ENCODE measurements around the gene EIF1AX. TPM values are rescaled to one million over a fixed set of nuclear protein-coding genes. Genes with fewer than 3 reads are reported as not detected.

EIF1AX gene
- total RNA-seq, 1 donor from 2014 or later: 123 TPM

DNA sequence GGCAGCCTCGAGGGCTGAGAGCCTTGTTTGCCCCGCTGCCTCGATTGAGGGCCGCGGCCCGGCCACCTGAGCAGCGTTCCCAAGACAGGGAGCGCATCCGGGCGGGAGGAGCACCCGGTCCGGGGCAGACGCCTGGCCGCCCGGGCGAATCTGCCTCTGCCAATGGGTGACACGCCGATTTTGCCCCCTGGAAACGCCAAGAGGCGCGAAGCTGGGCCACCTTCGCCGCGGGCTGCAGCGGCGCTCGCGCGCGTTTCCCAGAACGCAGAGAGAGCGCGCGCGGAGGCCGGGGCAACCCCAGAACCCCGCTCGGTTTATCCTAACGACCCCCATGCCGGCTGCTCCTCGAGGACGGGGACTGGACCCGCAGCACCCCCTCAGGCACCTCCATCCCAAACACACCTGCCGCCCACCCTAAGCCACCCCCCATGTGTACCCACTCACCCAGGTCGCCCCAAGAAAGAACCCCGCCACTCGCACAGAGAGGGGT is 25.5 kb downstream of the EIF1AX start:
- Mint-ChIP-seq H3K4me3 (peak overlapping the region; percentile 79), H3K9me3 (peaks cover 4% of the 10 kb centered on the region), H3K4me1 (peaks cover 8% of the 10 kb centered on the region), H3K27me3 (ENCODE audit: insufficient read depth, low read depth) (peaks cover 2% of the 10 kb centered on the region), H3K36me3 (no peaks in the 10 kb centered on the region), H3K27ac (no peak overlapping the region)
- Histone ChIP-seq H3K27ac (no peak overlapping the region), H3K79me2 (ENCODE audit: low read depth) (no peaks in the 10 kb centered on the region), H3K4me3 (peak overlapping the region; percentile 42), H3K27me3 (peaks cover 46% of the 10 kb centered on the region), H3K9me3 (ENCODE audit: low read depth) (peaks cover 6% of the 10 kb centered on the region), H2AFZ (replicated peaks) (peak overlapping the region; percentile 55), H4K20me1 (ENCODE audit: low read depth) (no peaks in the 10 kb centered on the region), H3F3A (ENCODE audit: low read depth) (no peaks in the 10 kb centered on the region), H3K4me1 (no peaks in the 10 kb centered on the region), H3K9ac (no peak overlapping the region), H3K4me2 (peak overlapping the region; percentile 73), H3K36me3 (no peaks in the 10 kb centered on the region)
- peak; percentile 38 for DNase-seq (ENCODE audit: low spot score)
- TF ChIP-seq, protein P1, sequence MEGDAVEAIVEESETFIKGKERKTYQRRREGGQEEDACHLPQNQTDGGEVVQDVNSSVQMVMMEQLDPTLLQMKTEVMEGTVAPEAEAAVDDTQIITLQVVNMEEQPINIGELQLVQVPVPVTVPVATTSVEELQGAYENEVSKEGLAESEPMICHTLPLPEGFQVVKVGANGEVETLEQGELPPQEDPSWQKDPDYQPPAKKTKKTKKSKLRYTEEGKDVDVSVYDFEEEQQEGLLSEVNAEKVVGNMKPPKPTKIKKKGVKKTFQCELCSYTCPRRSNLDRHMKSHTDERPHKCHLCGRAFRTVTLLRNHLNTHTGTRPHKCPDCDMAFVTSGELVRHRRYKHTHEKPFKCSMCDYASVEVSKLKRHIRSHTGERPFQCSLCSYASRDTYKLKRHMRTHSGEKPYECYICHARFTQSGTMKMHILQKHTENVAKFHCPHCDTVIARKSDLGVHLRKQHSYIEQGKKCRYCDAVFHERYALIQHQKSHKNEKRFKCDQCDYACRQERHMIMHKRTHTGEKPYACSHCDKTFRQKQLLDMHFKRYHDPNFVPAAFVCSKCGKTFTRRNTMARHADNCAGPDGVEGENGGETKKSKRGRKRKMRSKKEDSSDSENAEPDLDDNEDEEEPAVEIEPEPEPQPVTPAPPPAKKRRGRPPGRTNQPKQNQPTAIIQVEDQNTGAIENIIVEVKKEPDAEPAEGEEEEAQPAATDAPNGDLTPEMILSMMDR (IDR thresholded peaks at IDR 0.05): no peak
- no peak for TF ChIP-seq EZH2 (IDR thresholded peaks at IDR 0.05)
- TF ChIP-seq EZH2phosphoT487 (IDR thresholded peaks at IDR 0.05): no peak

DNA sequence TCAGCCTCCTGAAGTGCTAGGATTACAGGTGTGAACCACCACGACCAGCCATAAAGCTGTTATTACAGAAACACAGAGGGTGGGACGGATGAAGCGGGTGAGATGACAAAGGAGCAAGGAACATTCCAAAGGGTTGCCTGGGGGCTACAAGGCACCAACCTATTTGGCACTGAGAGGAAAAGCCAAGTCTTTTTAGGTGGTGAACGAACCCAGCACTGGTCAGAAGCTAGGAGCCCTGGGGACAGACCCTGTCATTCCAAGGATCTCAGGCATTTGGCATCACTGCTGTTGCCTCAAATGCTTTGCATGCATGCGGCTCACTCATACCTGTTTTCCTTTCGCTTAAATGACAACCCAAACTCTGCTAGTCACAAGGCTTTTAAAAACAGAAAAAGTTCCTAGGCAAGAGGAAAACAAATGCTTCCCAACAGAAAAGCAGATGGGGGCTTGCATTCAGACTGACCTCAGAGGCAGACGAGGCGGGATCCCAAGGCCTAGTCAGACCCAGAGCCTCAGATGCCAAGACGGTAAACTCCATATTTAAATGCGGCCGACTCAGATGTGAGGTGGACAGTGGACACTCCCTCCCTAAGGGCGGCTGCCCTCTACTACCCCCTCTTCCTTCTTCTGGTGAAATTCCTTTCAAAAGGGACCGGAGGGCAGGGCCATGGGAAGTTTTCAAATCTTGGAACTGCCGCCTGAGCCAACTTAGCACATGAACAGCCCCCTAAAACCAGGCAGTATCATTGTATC is 29.4 kb downstream of the EIF1AX start:
- Histone ChIP-seq H3K27ac (no peak overlapping the region), H3K9me3 (ENCODE audit: low read depth) (no peaks in the 10 kb centered on the region), H3F3A (ENCODE audit: low read depth) (no peaks in the 10 kb centered on the region), H3K9ac (no peak overlapping the region), H3K4me1 (no peaks in the 10 kb centered on the region), H3K36me3 (no peaks in the 10 kb centered on the region), H2AFZ (replicated peaks) (no peak overlapping the region), H4K20me1 (ENCODE audit: low read depth) (no peaks in the 10 kb centered on the region), H3K27me3 (peaks cover 27% of the 10 kb centered on the region), H3K4me2 (no peak overlapping the region), H3K79me2 (ENCODE audit: low read depth) (no peaks in the 10 kb centered on the region), H3K4me3 (no peak overlapping the region)
- peaks cover 4% of the 10 kb centered on the region for H3K9me3 Mint-ChIP-seq
- no peak overlapping the region for H3K27ac Mint-ChIP-seq
- H3K27me3 Mint-ChIP-seq (ENCODE audit: insufficient read depth, low read depth): no peaks in the 10 kb centered on the region
- no peak for DNase-seq (ENCODE audit: low spot score)
- TF ChIP-seq, protein P1 (IDR thresholded peaks at IDR 0.05): no peak
- no peak for TF ChIP-seq EZH2 (IDR thresholded peaks at IDR 0.05)
- TF ChIP-seq EZH2phosphoT487 (IDR thresholded peaks at IDR 0.05): no peak
- H3K4me3 Mint-ChIP-seq: no peak overlapping the region
- peaks cover 8% of the 10 kb centered on the region for H3K4me1 Mint-ChIP-seq
- no peaks in the 10 kb centered on the region for H3K36me3 Mint-ChIP-seq

DNA sequence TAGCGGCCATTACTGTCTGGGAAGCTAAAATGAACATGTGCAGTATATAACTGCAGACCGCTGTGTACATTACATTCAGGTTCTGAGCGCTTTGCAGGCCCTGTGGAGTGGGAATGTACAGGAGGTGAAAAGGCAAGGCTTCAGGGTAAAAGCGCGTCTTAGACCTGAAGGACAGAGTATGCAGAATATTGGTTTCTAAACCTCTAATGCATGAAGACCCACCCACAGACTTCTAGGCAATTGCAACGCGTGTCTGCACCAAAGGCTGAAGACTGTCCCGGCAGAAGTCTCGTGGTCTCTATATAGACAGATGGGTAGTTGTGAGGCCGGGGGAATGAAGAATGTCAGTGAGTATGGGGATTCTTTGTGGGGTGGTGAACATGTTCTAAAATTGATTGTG is 30.4 kb downstream of the EIF1AX start:
- H3K79me2 ChIP-seq (ENCODE audit: low read depth): no peaks in the 10 kb centered on the region
- Mint-ChIP-seq H3K27ac (no peak overlapping the region), H3K4me1 (peaks cover 8% of the 10 kb centered on the region), H3K9me3 (peaks cover 4% of the 10 kb centered on the region), H3K4me3 (no peak overlapping the region), H3K36me3 (no peaks in the 10 kb centered on the region), H3K27me3 (ENCODE audit: insufficient read depth, low read depth) (no peaks in the 10 kb centered on the region)
- TF ChIP-seq EZH2phosphoT487 (IDR thresholded peaks at IDR 0.05) (no peak), EZH2 (IDR thresholded peaks at IDR 0.05) (no peak)
- TF ChIP-seq, protein P1 (IDR thresholded peaks at IDR 0.05): no peak
- H3K27ac ChIP-seq: no peak overlapping the region
- DNase-seq (ENCODE audit: low spot score): no peak
- no peaks in the 10 kb centered on the region for H3K9me3 ChIP-seq (ENCODE audit: low read depth)
- H3K27me3 ChIP-seq: peaks cover 18% of the 10 kb centered on the region
- H3F3A ChIP-seq (ENCODE audit: low read depth): no peaks in the 10 kb centered on the region
- no peaks in the 10 kb centered on the region for H4K20me1 ChIP-seq (ENCODE audit: low read depth)
- H2AFZ ChIP-seq (replicated peaks): no peak overlapping the region
- H3K4me3 ChIP-seq: no peak overlapping the region
- H3K9ac ChIP-seq: no peak overlapping the region
- no peak overlapping the region for H3K4me2 ChIP-seq
- no peaks in the 10 kb centered on the region for H3K36me3 ChIP-seq
- H3K4me1 ChIP-seq: no peaks in the 10 kb centered on the region

All from neural progenitor cell (in vitro differentiated cells).